Neural cell (in vitro differentiated cells): ENCODE results near the gene P3H3. TPM values are rescaled to one million over a fixed set of nuclear protein-coding genes. Genes with fewer than 3 reads are reported as not detected.

Experiments
- H2AFZ ChIP-seq: fragments of 200-600, 300-800 bp; sonication (generic), shearing (Covaris generic); 2 replicates; pipeline ENCODE4 v1.6.0; 2014; ENCODE audit warnings: low read depth, mild to moderate bottlenecking, antibody characterized with exemption, low read length, moderate library complexity
- H3F3A ChIP-seq: fragments of 200-600 bp; shearing (Covaris generic); 2 replicates; pipeline ENCODE4 v1.6.1; 2016; ENCODE audit warnings: mild to moderate bottlenecking, moderate library complexity, mixed read lengths, antibody characterized with exemption, low read length; ENCODE audit not compliant: insufficient read depth, poor library complexity, severe bottlenecking
- H3K27ac ChIP-seq: fragments of 200-600, 300-800 bp; sonication (generic), shearing (Covaris generic); 2 replicates; pipeline ENCODE4 v1.5.1; 2014; ENCODE audit warnings: mild to moderate bottlenecking, low read length, moderate library complexity
- H3K27me3 ChIP-seq: fragments of 300-800, 200-600 bp; sonication (generic), shearing (Covaris generic); 2 replicates; pipeline ENCODE4 v1.6.0; 2014; ENCODE audit warnings: mild to moderate bottlenecking, low read depth, low read length, moderate library complexity; ENCODE audit not compliant: insufficient read depth
- H3K36me3 ChIP-seq: fragments of 300-800, 200-600 bp; sonication (generic), shearing (Covaris generic); 2 replicates; pipeline ENCODE4 v1.5.1; 2014; ENCODE audit warnings: mild to moderate bottlenecking, antibody characterized with exemption, low read length, moderate library complexity; ENCODE audit not compliant: insufficient read depth
- H3K4me2 ChIP-seq: fragments of 300-800, 200-600 bp; sonication (generic), shearing (Covaris generic); 2 replicates; pipeline ENCODE4 v1.6.0; 2014; ENCODE audit warnings: mild to moderate bottlenecking, low read length
- H3K4me3 ChIP-seq: fragments of 300-800, 200-600 bp; sonication (generic), shearing (Covaris generic); 2 replicates; pipeline ENCODE4 v1.5.1; 2014; ENCODE audit warnings: mild to moderate bottlenecking, low read length, moderate library complexity
- H3K79me2 ChIP-seq: fragments of 200-600 bp; shearing (Covaris generic); replicated peaks from 2 replicates; pipeline ENCODE4 v1.6.0; 2014; ENCODE audit warnings: mild to moderate bottlenecking, low read length, moderate library complexity; ENCODE audit not compliant: insufficient read depth
- H3K9ac ChIP-seq: fragments of 300-800, 200-600 bp; sonication (generic), shearing (Covaris generic); 2 replicates; pipeline ENCODE4 v1.6.1; 2016; ENCODE audit warnings: mild to moderate bottlenecking, low read length, mixed read lengths
- H3K9me2 ChIP-seq: fragments of 200-600 bp; shearing (Covaris generic); 2 replicates; pipeline ENCODE4 v1.6.1; 2016; ENCODE audit warnings: mild to moderate bottlenecking, low read length, mixed read lengths; ENCODE audit not compliant: insufficient read depth
- H3K9me3 ChIP-seq: fragments of 200-600, 300-800 bp; sonication (generic), shearing (Covaris generic); 2 replicates; pipeline ENCODE4 v1.6.1; 2016; ENCODE audit warnings: mild to moderate bottlenecking, mixed run types, low read length, moderate library complexity, mixed read lengths
- H4K20me1 ChIP-seq: fragments of 200-600 bp; shearing (Covaris generic); 2 replicates; pipeline ENCODE4 v1.6.1; 2016; ENCODE audit warnings: mild to moderate bottlenecking, mixed run types; ENCODE audit not compliant: insufficient read depth
- CTCF ChIP-seq: fragments of 450-650 bp; IDR thresholded peaks from 2 replicates; pipeline ENCODE4 v1.5.1; 2014; ENCODE audit warnings: antibody characterized with exemption, mild to moderate bottlenecking, moderate library complexity; ENCODE audit not compliant: poor library complexity, severe bottlenecking
- EP300 ChIP-seq: fragments of 450-650 bp; conservative IDR thresholded peaks from 2 replicates; pipeline ENCODE4 v1.6.1; 2014; ENCODE audit warnings: antibody characterized with exemption, mild to moderate bottlenecking, moderate library complexity; ENCODE audit not compliant: poor library complexity, severe bottlenecking
- EZH2 ChIP-seq: fragments of 200-600, 300-800 bp; shearing (Covaris generic), sonication (generic); IDR thresholded peaks from 2 replicates; pipeline ENCODE4 v1.6.1; 2014; ENCODE audit warnings: antibody characterized with exemption, low read length, borderline replicate concordance, mild to moderate bottlenecking; ENCODE audit not compliant: insufficient read depth, poor library complexity, severe bottlenecking
- MXI1 ChIP-seq: fragments of 450-650 bp; conservative IDR thresholded peaks from 2 replicates; pipeline ENCODE4 v1.6.1; 2014; ENCODE audit warnings: antibody characterized with exemption, mild to moderate bottlenecking; ENCODE audit not compliant: poor library complexity, severe bottlenecking
- POLR2AphosphoS5 ChIP-seq: IDR thresholded peaks from 2 replicates; pipeline ENCODE4 v1.6.1; 2012
- RAD21 ChIP-seq: fragments of 450-650 bp; conservative IDR thresholded peaks from 2 replicates; pipeline ENCODE4 v1.6.1; 2014; ENCODE audit warnings: antibody characterized with exemption, mild to moderate bottlenecking, moderate library complexity
- REST ChIP-seq: IDR thresholded peaks from 2 replicates; pipeline ENCODE4 v1.6.1; 2012; ENCODE audit warnings: borderline replicate concordance
- SMC3 ChIP-seq: fragments of 450-650 bp; conservative IDR thresholded peaks from 2 replicates; pipeline ENCODE4 v1.6.1; 2014; ENCODE audit warnings: antibody characterized with exemption, mild to moderate bottlenecking, moderate library complexity; ENCODE audit not compliant: poor library complexity
- TAF1 ChIP-seq: IDR thresholded peaks from 2 replicates; pipeline ENCODE4 v1.6.1; 2012; ENCODE audit warnings: low read depth
- polyA minus RNA-seq: library from RNA; depleted of rRNA, polyadenylated mRNA; stranded (reverse); fragments of >200 nt; gene quantifications from 2 replicates; pipeline ENCODE4 v1.2.3, GENCODE V29; 2014
- polyA plus RNA-seq: library from polyadenylated mRNA; depleted of rRNA; stranded (reverse); fragments of >200 nt; gene quantifications from 2 replicates; pipeline ENCODE4 v1.2.3, GENCODE V29; 2014

P3H3 gene
- polyA plus RNA-seq, result 58.9 and 66.1 TPM in 2 replicates
- polyA minus RNA-seq, result 27.4 and 32.6 TPM in 2 replicates

- Histone ChIP-seq H3K4me2 (peak within 1 kb of the TSS; percentile 99), H3K9me2 (no peaks in the 10 kb centered on the region), H3K4me3 (peak within 1 kb of the TSS; percentile 99), H3K27me3 (no peaks in the 10 kb centered on the region), H3K9ac (peak within 1 kb of the TSS; percentile 95), H3K36me3 (no peaks in the 10 kb centered on the region), H3K79me2 (peaks cover 17% of the 10 kb centered on the region), H3K9me3 (no peaks in the 10 kb centered on the region), H3F3A (peaks cover 10% of the 10 kb centered on the region), H4K20me1 (no peaks in the 10 kb centered on the region), H2AFZ (peak within 1 kb of the TSS; percentile 23), H3K27ac (peak within 1 kb of the TSS; percentile 94)
- peak; percentile 41 for TF ChIP-seq TAF1
- TF ChIP-seq EZH2, result no peak
- TF ChIP-seq POLR2AphosphoS5, result peak; percentile 75
- peak; percentile 54 for TF ChIP-seq CTCF
- TF ChIP-seq REST, result peak; percentile 30
- peak; percentile 10 for TF ChIP-seq RAD21
- TF ChIP-seq EP300, result no peak
- no peak for TF ChIP-seq SMC3
- no peak for TF ChIP-seq MXI1
Measured at GRCh38 chr12:6827982-6828780, at the start of gene P3H3. Gene P3H3, plus strand, starts transcription at chr12:6828407. Its CDS starts 34 bp downstream, at chr12:6828441.

- Histone ChIP-seq H3K9me2 (no peaks in the 10 kb centered on the region), H4K20me1 (no peaks in the 10 kb centered on the region), H3K9me3 (no peaks in the 10 kb centered on the region), H3K27ac (peak overlapping the region; percentile 79), H3F3A (no peaks in the 10 kb centered on the region), H3K9ac (peak overlapping the region; percentile 62), H3K79me2 (no peaks in the 10 kb centered on the region), H3K4me2 (peak overlapping the region; percentile 6), H3K27me3 (no peaks in the 10 kb centered on the region), H3K4me3 (peak overlapping the region; percentile 55), H3K36me3 (peaks cover 3% of the 10 kb centered on the region), H2AFZ (no peak overlapping the region)
- TF ChIP-seq EZH2 (no peak), SMC3 (peak; percentile 98), TAF1 (peak; percentile 51), RAD21 (peak; percentile 98), EP300 (peak; percentile 73), CTCF (peak; percentile 99), REST (peak; percentile 53), POLR2AphosphoS5 (no peak), MXI1 (peak; percentile 91)
Measured at GRCh38 chr12:6778574-6779550, 49.3 kb upstream of the P3H3 start.
